Heart left ventricle (tissue), 16 donors: ENCODE data around the gene SMG9. TPM values are rescaled to one million over a fixed set of nuclear protein-coding genes. Genes with fewer than 3 reads are reported as not detected.

ENCODE experiments used
- ATAC-seq, 4 donors: fragments of 200-7000 bp; cut with Tn5 transposase; one replicate each; pipeline ENCODE4 v1.9.1; 2020 to 2022; ENCODE audit warnings: moderate library complexity in 4 of 4, mild to moderate bottlenecking in 3 of 4, moderate number of reproducible peaks in 1 of 4
- DNase-seq, 5 donors: peaks; one replicate each; pipeline ENCODE4 v3.0.0-alpha.2; 2020
- H3K27ac ChIP-seq, 12 donors: fragments of 200-600 bp; sonication (generic) in 4 of 12; one replicate each; pipeline versions ENCODE4 v1.5.0 to v1.8.0; 2016 to 2022; ENCODE audit warnings: mild to moderate bottlenecking in 2 of 12
- H3K27me3 ChIP-seq, 9 donors: fragments of 200-600 bp; sonication (generic) in 2 of 9; one replicate each; pipeline versions ENCODE4 v1.5.1 to v1.8.0; 2016 to 2022; ENCODE audit warnings: mild to moderate bottlenecking in 3 of 9
- H3K36me3 ChIP-seq, 9 donors: fragments of 200-600 bp; sonication (generic) in 2 of 9; one replicate each; pipeline versions ENCODE4 v1.5.0 to v1.8.0; 2018 to 2022; ENCODE audit warnings: mild to moderate bottlenecking in 2 of 9
- H3K4me1 ChIP-seq, 12 donors: fragments of 200-600 bp; sonication (generic) in 4 of 12; one replicate each; pipeline versions ENCODE4 v1.5.0 to v1.8.0; 2016 to 2022; ENCODE audit warnings: mild to moderate bottlenecking in 3 of 12
- H3K4me3 ChIP-seq, 12 donors: fragments of 200-600 bp; sonication (generic) in 4 of 12; one replicate each; pipeline versions ENCODE4 v1.5.0 to v1.8.0; 2017 to 2022; ENCODE audit warnings: mild to moderate bottlenecking in 9 of 12, moderate library complexity in 4 of 12
- H3K9me3 ChIP-seq, 12 donors: fragments of 200-600 bp; sonication (generic) in 4 of 12; one replicate each; pipeline versions ENCODE4 v1.5.0 to v1.8.0; 2016 to 2022; ENCODE audit warnings: mild to moderate bottlenecking in 1 of 12
- POLR2A ChIP-seq, 2 donors: fragments of 450-650 bp; IDR thresholded peaks; one replicate each; pipeline ENCODE4 v1.6.1; 2017; ENCODE audit warnings: antibody characterized with exemption in 2 of 2, mild to moderate bottlenecking in 2 of 2, moderate library complexity in 2 of 2
- WGBS, 4 donors: extraction: QIAGEN DNeasy Blood & Tissue Kit in 2 of 4; methylation state at CpG; one replicate each; pipeline versions ENCODE4 v1.1.5 to v1.1.7; 2013 to 2018; 5-methylcytosine and 5-hydroxymethylcytosine counted together
- intact Hi-C, 10 donors: fragments of 100-400 bp; cut with DNase I; formaldehyde crosslinking; loops; one replicate each; pipeline versions ENCODE4 v1.11.1 to v1.14.2; 2022
- polyA plus RNA-seq, 2 donors: library from polyadenylated mRNA; stranded (reverse); fragments of 200-250 nt; gene quantifications; one replicate each; pipeline ENCODE4 v1.2.3, GENCODE V29; 2013
- total RNA-seq, 9 donors: library from RNA; depleted of rRNA in 2 of 9; stranded (reverse); fragments of >200 nt in 2 of 9; fragmentation: NEBNext Ultra II Directional in 3 of 9; extraction: Animal tissue kit (Norgen Biotek cat#: 25700) in 3 of 9; gene quantifications; one replicate each; pipeline versions ENCODE4 v1.1.0 to v1.2.4, GENCODE V29; 2016 to 2023
- TF ChIP-seq, protein P1 (sequence below), 12 donors: fragments of 200-600 bp; sonication (generic) in 4 of 12; IDR thresholded peaks; one replicate each; pipeline versions ENCODE4 v1.5.0 to v1.8.0; 2018 to 2022; ENCODE audit warnings: antibody characterized with exemption in 12 of 12, mild to moderate bottlenecking in 5 of 12
- donor health status: ischemic (EF 13 %, LVEDD 7.1; RV severe dilation, severe dysfunction).
- donor health status: healthy with polysubstance abuse.
- donor health status: DM: no; HTN: yes; CAD: no.
- donor health status: DM: no; HTN: no; CAD: no.
- donor health status: ischemic (EF 25% LVEDD 6.9; RV normal size, moderate dysfunction).
- donor health status: ischemic (EF 25% LVEDD 5.7; RV mildly dilated, moderate dysfunction).
- donor health status: healthy.
- donor health status: DM: yes; HTN: yes; CAD: no.
- donor health status: ischemic (EF 35%, LVEDD 5.7; RV mildly dilated, moderate dysfunction).
- donor health status: nonischemic (EF 11% LVEDD 7.7; RV severe dilation, severe dysfunction).
- donor health status: DM: yes; HTN: yes; CAD: no.
- donor health status: PGD.
- donor health status: ischemic (EF 29% LVEDD 5.4; RV normal size, mild dysfunction).
- donor health status: nonischemic (EF 23%, LVEDD 6.1; RV moderate dilation, normal function).

The SMG9 gene
- total and polyA plus RNA-seq, 11 donors, result 5.8 to 27.7 (median 14.9) TPM

DNA sequence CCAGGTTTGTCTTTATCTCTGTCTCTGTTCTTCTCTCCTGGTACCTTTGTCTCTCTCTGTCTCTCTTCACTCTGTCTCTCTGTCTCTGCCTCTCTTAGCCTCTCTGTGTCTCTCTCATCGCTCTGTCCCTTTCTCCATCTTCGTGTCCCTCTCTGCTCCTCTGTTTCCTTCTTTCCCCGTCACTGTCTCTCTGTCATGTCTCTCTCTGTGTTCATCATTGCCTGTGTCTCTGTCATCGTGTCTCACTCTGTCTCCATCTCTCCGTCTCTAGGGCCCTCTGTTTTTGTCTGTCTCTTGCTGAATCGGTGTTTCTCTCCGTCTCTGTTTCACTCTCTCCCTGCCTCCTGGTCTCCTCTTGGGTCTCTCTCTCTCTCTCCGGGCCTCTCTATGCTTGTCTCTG lies 28.9 kb upstream of the SMG9 start:
- Histone ChIP-seq H3K4me3 (no peak overlapping the region), H3K36me3 (no peaks in the 10 kb centered on the region), H3K4me1 (peaks cover 0 to 37% (median 3%) of the 10 kb centered on the region in 12 donors), H3K27me3 (peaks cover 0 to 22% (median 0%) of the 10 kb centered on the region in 9 donors), H3K9me3 (no peaks in the 10 kb centered on the region), H3K27ac (no peak overlapping the region)
- ATAC-seq (no peak), DNase-seq (no peak)
- intact Hi-C loops, result loop anchor here in 9 of 10 donors (2.0 to 10.0 kb wide), 6 partner anchors 36 to 339 kb away; partner anchors contain the start of genes PLAUR (in 1 of the 9) and ZNF575 (in 1 of the 9)
- WGBS, 4 donors, result 83 to 87% (median 87%) methylated on average over 8 of the region's 8 CpGs
- no peak for TF ChIP-seq POLR2A (IDR thresholded peaks at IDR 0.05)
- TF ChIP-seq, protein P1, sequence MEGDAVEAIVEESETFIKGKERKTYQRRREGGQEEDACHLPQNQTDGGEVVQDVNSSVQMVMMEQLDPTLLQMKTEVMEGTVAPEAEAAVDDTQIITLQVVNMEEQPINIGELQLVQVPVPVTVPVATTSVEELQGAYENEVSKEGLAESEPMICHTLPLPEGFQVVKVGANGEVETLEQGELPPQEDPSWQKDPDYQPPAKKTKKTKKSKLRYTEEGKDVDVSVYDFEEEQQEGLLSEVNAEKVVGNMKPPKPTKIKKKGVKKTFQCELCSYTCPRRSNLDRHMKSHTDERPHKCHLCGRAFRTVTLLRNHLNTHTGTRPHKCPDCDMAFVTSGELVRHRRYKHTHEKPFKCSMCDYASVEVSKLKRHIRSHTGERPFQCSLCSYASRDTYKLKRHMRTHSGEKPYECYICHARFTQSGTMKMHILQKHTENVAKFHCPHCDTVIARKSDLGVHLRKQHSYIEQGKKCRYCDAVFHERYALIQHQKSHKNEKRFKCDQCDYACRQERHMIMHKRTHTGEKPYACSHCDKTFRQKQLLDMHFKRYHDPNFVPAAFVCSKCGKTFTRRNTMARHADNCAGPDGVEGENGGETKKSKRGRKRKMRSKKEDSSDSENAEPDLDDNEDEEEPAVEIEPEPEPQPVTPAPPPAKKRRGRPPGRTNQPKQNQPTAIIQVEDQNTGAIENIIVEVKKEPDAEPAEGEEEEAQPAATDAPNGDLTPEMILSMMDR (IDR thresholded peaks at IDR 0.05), result no peak

DNA sequence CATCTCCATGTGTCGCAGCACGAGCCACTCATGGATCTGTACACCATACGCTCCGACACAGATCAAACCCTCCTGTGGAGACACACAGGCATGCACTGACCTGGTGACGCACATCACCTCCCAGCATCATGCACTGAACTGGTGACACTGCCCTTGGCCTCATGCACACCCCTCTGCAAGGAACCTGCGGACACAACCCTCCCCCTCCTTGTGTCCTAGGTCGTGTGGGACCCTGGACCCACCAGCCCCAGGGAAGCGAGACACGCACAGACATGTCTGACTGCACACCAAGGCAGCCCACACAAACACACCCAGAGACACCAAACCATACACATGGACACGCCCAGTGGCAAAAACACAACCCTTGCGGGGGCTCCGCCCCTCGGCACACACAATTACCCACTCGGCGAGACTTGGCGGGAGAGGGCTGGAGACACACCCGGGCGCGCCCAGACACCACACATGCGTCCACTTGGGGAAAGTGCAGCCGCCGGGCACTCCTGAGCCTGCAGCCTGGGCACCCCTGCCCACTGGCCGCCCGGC lies 28.0 kb upstream of the SMG9 start:
- H3K27me3 ChIP-seq, result peaks cover 0 to 22% (median 0%) of the 10 kb centered on the region in 9 donors

DNA sequence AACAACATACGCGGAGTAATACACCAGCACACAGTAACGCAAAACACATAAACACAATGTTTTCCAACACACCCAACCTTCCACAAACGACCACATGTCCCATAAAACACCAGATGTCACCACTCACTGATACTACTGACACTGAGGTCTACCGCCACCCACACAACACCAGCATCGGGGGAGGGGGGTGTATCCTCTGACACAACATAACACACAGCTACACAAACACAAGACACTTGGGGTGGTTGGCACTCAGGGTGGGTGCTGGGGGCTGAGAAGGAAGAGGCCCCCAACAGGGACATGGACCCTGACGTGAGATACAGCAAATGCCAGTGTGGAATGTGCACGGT lies 27.5 kb upstream of the SMG9 start:
- Histone ChIP-seq H3K27me3 (peaks cover 0 to 22% (median 0%) of the 10 kb centered on the region in 9 donors), H3K36me3 (no peaks in the 10 kb centered on the region), H3K4me1 (peaks cover 0 to 50% (median 4%) of the 10 kb centered on the region in 12 donors), H3K9me3 (no peaks in the 10 kb centered on the region), H3K4me3 (no peak overlapping the region), H3K27ac (no peak overlapping the region)
- WGBS, 4 donors, result 47 to 60% (median 57%) methylated on average over 7 to 8 of the region's 8 CpGs
- intact Hi-C loops, result loop anchor here in 6 of 10 donors (5.0 to 10.0 kb wide), 5 partner anchors 35 to 337 kb away; partner anchors contain the start of genes PLAUR (in 1 of the 6) and ZNF575 (in 1 of the 6)
- ATAC-seq (no peak), DNase-seq (no peak)
- no peak for TF ChIP-seq POLR2A (IDR thresholded peaks at IDR 0.05)
- TF ChIP-seq, protein P1 (IDR thresholded peaks at IDR 0.05), result no peak

More for the DNA sequence above, 28.0 kb upstream of the SMG9 start:
- 74 to 80% (median 76%) methylated on average over 22 to 24 of the region's 24 CpGs for WGBS, 4 donors
- intact Hi-C loops, result loop anchor here in 6 of 10 donors (5.0 to 10.0 kb wide), 5 partner anchors 35 to 338 kb away; partner anchors contain the start of genes PLAUR (in 1 of the 6) and ZNF575 (in 1 of the 6)
- Histone ChIP-seq H3K4me3 (no peak overlapping the region), H3K36me3 (no peaks in the 10 kb centered on the region), H3K4me1 (peaks cover 0 to 45% (median 4%) of the 10 kb centered on the region in 12 donors), H3K9me3 (no peaks in the 10 kb centered on the region), H3K27ac (no peak overlapping the region)
- TF ChIP-seq, protein P1 (IDR thresholded peaks at IDR 0.05), result no peak
- no peak for TF ChIP-seq POLR2A (IDR thresholded peaks at IDR 0.05)
- ATAC-seq (no peak), DNase-seq (no peak)

DNA sequence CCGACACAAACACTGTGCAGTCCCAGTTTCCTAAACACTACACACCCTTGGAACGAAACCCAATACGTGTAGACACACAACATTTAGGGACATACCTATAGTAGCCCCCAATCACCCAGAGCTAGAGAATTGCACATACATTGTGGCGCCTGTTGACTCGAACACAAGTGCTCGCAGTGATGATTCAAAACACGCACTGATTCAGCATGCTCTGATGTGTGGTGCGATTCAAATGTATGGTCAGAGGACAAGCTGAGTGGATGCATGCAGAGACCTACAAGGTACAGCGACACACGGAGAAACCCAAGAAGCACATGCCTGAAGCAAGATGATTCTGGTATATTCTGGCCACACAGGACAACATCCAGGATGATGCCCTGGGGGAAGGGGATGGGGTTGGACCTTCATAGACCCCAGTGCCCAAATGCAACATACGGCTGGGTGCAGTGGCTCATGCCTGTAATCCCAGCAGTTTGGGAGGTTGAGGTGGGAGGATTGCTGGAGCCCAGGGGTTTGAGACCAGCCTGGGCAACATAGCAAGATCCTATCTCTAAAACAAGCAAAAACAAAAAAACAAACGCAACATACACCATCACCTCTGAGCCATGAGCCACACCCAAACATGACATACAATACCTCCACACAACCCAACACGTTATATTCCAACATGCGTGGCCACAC lies 27.0 kb upstream of the SMG9 start:
- Histone ChIP-seq H3K27me3 (peaks cover 0 to 22% (median 0%) of the 10 kb centered on the region in 9 donors), H3K27ac (no peak overlapping the region), H3K36me3 (no peaks in the 10 kb centered on the region), H3K4me3 (no peak overlapping the region), H3K9me3 (no peaks in the 10 kb centered on the region), H3K4me1 (peaks cover 0 to 53% (median 4%) of the 10 kb centered on the region in 12 donors)
- TF ChIP-seq, protein P1 (IDR thresholded peaks at IDR 0.05), result no peak
- no peak for TF ChIP-seq POLR2A (IDR thresholded peaks at IDR 0.05)
- WGBS, 4 donors, result 87 to 92% (median 89%) methylated on average over 14 of the region's 14 CpGs
- ATAC-seq (no peak), DNase-seq (no peak)
- intact Hi-C loops, result loop anchor here in 6 of 10 donors (5.0 to 10.0 kb wide), 5 partner anchors 34 to 337 kb away; partner anchors contain the start of genes PLAUR (in 1 of the 6) and ZNF575 (in 1 of the 6)
